A549 (cell line): ENCODE results near the gene RTL9. TPM values are rescaled to one million over a fixed set of nuclear protein-coding genes. Genes with fewer than 3 reads are reported as not detected.
A peak's percentile ranks its signal among the peaks of the same experiment; 100 is the strongest.
"Not testable (repeated sequence)": the region's sequence is repeated elsewhere in the genome, so short reads cannot be mapped to it uniquely, and the experiment has no call there.

ENCODE experiments used
- ATAC-seq, 2 experiments: fragments of 200-7000 bp in 1 of 2; fragments of >200 bp in 1 of 2; cut with Nextera tagmentation in 1 of 2; cut with Tn5 transposase in 1 of 2; 3 replicates each; pipeline versions ENCODE4 v1.8.0 to v1.9.1; 2018 to 2020; ENCODE audit warnings: mild to moderate bottlenecking in 1 of 2, moderate library complexity in 1 of 2
- CTCF ChIA-PET: fragments of 300-600 bp; sonication (Branson Sonifier 250); formaldehyde crosslinking; extraction: SDS; loops from one replicate; lab custom pipeline; 2021; ENCODE audit warnings: antibody characterized with exemption, inconsistent platforms; lab: Yijun Ruan, JAX
- POLR2A ChIA-PET: fragments of 350-600 bp; formaldehyde crosslinking; extraction: SDS; loops from one replicate; lab custom pipeline; 2021; ENCODE audit warnings: antibody characterized with exemption, inconsistent platforms; lab: Yijun Ruan, JAX
- DNase-seq, 2 experiments: peaks; one replicate each; pipeline versions ENCODE4 v3.0.0 to v3.0.0-alpha.2; 2011 to 2016; ENCODE audit warnings: low read depth in 1 of 2, low spot score in 1 of 2
- FAIRE-seq: peaks from 2 replicates; lab custom pipeline; 2011; peaks lifted over from hg19 to GRCh38; lab: Jason Lieb, UNC
- H3K27ac ChIP-seq, 2 experiments: fragments of >200 bp; sonication (Bioruptor Twin); formaldehyde crosslinking; 3 replicates each; pipeline ENCODE4 v1.5.1; 2016 to 2017
- H3K4me1 ChIP-seq: fragments of >200 bp; sonication (Bioruptor Twin); formaldehyde crosslinking; 3 replicates; pipeline ENCODE4 v1.6.1; 2016
- H3K4me2 ChIP-seq: fragments of >200 bp; sonication (Bioruptor Twin); formaldehyde crosslinking; 3 replicates; pipeline ENCODE4 v1.6.1; 2016
- H3K4me3 ChIP-seq: fragments of >200 bp; sonication (Bioruptor Twin); formaldehyde crosslinking; 3 replicates; pipeline ENCODE4 v1.5.1; 2016
- H3K9me3 ChIP-seq: fragments of >200 bp; sonication (Bioruptor Twin); formaldehyde crosslinking; 3 replicates; pipeline ENCODE4 v1.6.1; 2016
- BHLHE40 ChIP-seq: IDR thresholded peaks from 2 replicates; pipeline ENCODE4 v1.6.1; 2012; ENCODE audit warnings: low read depth, low read length, inconsistent platforms
- CBX2 ChIP-seq: fragments of 200-600 bp; sonication (generic); IDR thresholded peaks from 2 replicates; pipeline ENCODE4 v1.6.1; 2016; ENCODE audit warnings: low read depth, mild to moderate bottlenecking, borderline replicate concordance
- EHF ChIP-seq: fragments of 250-450 bp; sonication (Bioruptor Pico); IDR thresholded peaks from 2 replicates; pipeline ENCODE4 v1.5.0; 2020; ENCODE audit warnings: mild to moderate bottlenecking
- EHMT2 ChIP-seq: fragments of 200-600 bp; sonication (generic); IDR thresholded peaks from 2 replicates; pipeline ENCODE4 v1.6.1; 2016; ENCODE audit warnings: antibody characterized with exemption, low read depth, mild to moderate bottlenecking, moderate library complexity
- GATA3 ChIP-seq: IDR thresholded peaks from 2 replicates; pipeline ENCODE4 v1.6.1; 2012; ENCODE audit warnings: borderline replicate concordance
- HDAC2 ChIP-seq: fragments of 200-600 bp; sonication (generic); IDR thresholded peaks from 2 replicates; pipeline ENCODE4 v1.6.1; 2016
- HOXA7 ChIP-seq: fragments of 250-450 bp; sonication (Bioruptor Pico); IDR thresholded peaks from 2 replicates; pipeline ENCODE4 v1.5.0; 2020; ENCODE audit warnings: mild to moderate bottlenecking, moderate library complexity
- JUN ChIP-seq, 2 experiments: fragments of >200 bp; sonication (Bioruptor Twin); formaldehyde crosslinking; IDR thresholded peaks; 2 replicates in 1 of 2; 3 replicates in 1 of 2; pipeline ENCODE4 v1.6.1; 2016 to 2017
- JUNB ChIP-seq: fragments of >200 bp; sonication (Bioruptor Twin); formaldehyde crosslinking; IDR thresholded peaks from 2 replicates; pipeline ENCODE4 v1.6.1; 2016
- MYC ChIP-seq: IDR thresholded peaks from 2 replicates; pipeline ENCODE4 v1.6.1; 2012; ENCODE audit warnings: mild to moderate bottlenecking, inconsistent platforms, low read length, improper control_type of control experiment, borderline replicate concordance
- NR3C1 ChIP-seq: fragments of >200 bp; sonication (Bioruptor Twin); formaldehyde crosslinking; IDR thresholded peaks from 3 replicates; pipeline ENCODE4 v1.6.1; 2017
- POLR2AphosphoS2 ChIP-seq: conservative IDR thresholded peaks from 2 replicates; pipeline ENCODE4 v1.6.1; 2012; ENCODE audit warnings: low read length, improper control_type of control experiment, inconsistent platforms
- RCOR1 ChIP-seq: fragments of 150-350 bp; IDR thresholded peaks from 2 replicates; pipeline ENCODE4 v1.6.1; 2014; ENCODE audit warnings: antibody characterized with exemption, low read length, low read depth
- TP53 ChIP-seq: fragments of 250-450 bp; sonication (Bioruptor Pico); IDR thresholded peaks from 2 replicates; pipeline ENCODE4 v1.5.0; 2021; ENCODE audit warnings: mild to moderate bottlenecking, moderate library complexity
- ZNF302 ChIP-seq: fragments of 250-450 bp; sonication (Bioruptor Pico); IDR thresholded peaks from 2 replicates; pipeline ENCODE4 v1.9.0; 2021; ENCODE audit warnings: inconsistent platforms, mild to moderate bottlenecking, moderate library complexity
- WGBS: methylation state at CpG from one replicate; pipeline ENCODE4 v1.1.6; 2017; ENCODE audit errors: missing lambda C conversion rate; 5-methylcytosine and 5-hydroxymethylcytosine counted together
- polyA plus RNA-seq, 4 experiments: library from polyadenylated mRNA; depleted of rRNA in 3 of 4; stranded (reverse); fragments of >200 nt; fragmentation: RNase III in 1 of 4; extraction: RNeasy Plus Mini Kit Qiagen cat#74134 plus additional on column Dnase treatment in 1 of 4; gene quantifications; 2 replicates in 3 of 4; 3 replicates in 1 of 4; pipeline ENCODE4 v1.2.3, GENCODE V29; 2011 to 2017
- TF ChIP-seq, protein P1 (sequence below): IDR thresholded peaks from 2 replicates; pipeline ENCODE4 v1.6.1; 2012
- TF ChIP-seq, protein P2 (sequence below): fragments of 250-450 bp; sonication (Bioruptor Pico); IDR thresholded peaks from 2 replicates; pipeline ENCODE4 v1.5.0; 2021; ENCODE audit warnings: mild to moderate bottlenecking, moderate library complexity, borderline replicate concordance
- TF ChIP-seq, protein P3 (sequence below): fragments of 200-600 bp; sonication (generic); IDR thresholded peaks from 2 replicates; pipeline ENCODE4 v1.6.1; 2016; ENCODE audit warnings: antibody characterized with exemption, mild to moderate bottlenecking, moderate library complexity

Gene RTL9
- polyA plus RNA-seq, 2 of the 4 experiments (the other 2 are of a cell fraction): 0.04 to 0.06 TPM

- Histone ChIP-seq H3K9me3 (no peaks in the 10 kb centered on the region), H3K27ac (peak overlapping the region; percentile 71 to 75; a peak in 5 of 6 replicates), H3K4me3 (no peak overlapping the region), H3K4me2 (peak overlapping the region; percentile 69), H3K4me1 (peaks cover 25% of the 10 kb centered on the region)
- DNase-seq (no peak), FAIRE-seq (no peak), ATAC-seq (no peak)
- no peak for TF ChIP-seq GATA3
- no peak for TF ChIP-seq CBX2
- TF ChIP-seq JUN (IDR thresholded peaks at IDR 0.05): no peak
- no peak for TF ChIP-seq EHMT2
- no peak for TF ChIP-seq RCOR1
- no peak for TF ChIP-seq EHF
- TF ChIP-seq BHLHE40: no peak
- TF ChIP-seq TP53 (CRISPR knock-in tag): no peak
- TF ChIP-seq, protein P1, sequence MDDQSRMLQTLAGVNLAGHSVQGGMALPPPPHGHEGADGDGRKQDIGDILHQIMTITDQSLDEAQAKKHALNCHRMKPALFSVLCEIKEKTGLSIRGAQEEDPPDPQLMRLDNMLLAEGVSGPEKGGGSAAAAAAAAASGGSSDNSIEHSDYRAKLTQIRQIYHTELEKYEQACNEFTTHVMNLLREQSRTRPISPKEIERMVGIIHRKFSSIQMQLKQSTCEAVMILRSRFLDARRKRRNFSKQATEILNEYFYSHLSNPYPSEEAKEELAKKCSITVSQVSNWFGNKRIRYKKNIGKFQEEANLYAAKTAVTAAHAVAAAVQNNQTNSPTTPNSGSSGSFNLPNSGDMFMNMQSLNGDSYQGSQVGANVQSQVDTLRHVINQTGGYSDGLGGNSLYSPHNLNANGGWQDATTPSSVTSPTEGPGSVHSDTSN: no peak
- TF ChIP-seq ZNF302 (CRISPR knock-in tag): no peak
- TF ChIP-seq, protein P2, sequence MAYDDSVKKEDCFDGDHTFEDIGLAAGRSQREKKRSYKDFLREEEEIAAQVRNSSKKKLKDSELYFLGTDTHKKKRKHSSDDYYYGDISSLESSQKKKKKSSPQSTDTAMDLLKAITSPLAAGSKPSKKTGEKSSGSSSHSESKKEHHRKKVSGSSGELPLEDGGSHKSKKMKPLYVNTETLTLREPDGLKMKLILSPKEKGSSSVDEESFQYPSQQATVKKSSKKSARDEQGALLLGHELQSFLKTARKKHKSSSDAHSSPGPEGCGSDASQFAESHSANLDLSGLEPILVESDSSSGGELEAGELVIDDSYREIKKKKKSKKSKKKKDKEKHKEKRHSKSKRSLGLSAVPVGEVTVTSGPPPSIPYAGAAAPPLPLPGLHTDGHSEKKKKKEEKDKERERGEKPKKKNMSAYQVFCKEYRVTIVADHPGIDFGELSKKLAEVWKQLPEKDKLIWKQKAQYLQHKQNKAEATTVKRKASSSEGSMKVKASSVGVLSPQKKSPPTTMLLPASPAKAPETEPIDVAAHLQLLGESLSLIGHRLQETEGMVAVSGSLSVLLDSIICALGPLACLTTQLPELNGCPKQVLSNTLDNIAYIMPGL (CRISPR knock-in tag): no peak
- no peak for TF ChIP-seq NR3C1
- no peak for TF ChIP-seq MYC
- TF ChIP-seq POLR2AphosphoS2: no peak
- no peak for TF ChIP-seq HOXA7 (CRISPR knock-in tag)
- TF ChIP-seq, all 56 proteins: peak for 0
- ChIA-PET POLR2A (interaction anchor here (1.5 kb wide), 1 partner anchor 85 kb away, joined by 6 read pairs; the partner anchor contains the start of gene AMMECR1), CTCF (interaction anchor here (0.6 to 27.0 kb wide), 8 partner anchors 9 to 683 kb away, joined by 3 to 848 read pairs (median 4); no protein-coding TSS in a partner anchor)
- WGBS: 88% methylated on average over 15 of the region's 15 CpGs
These were observed 45.0 kb downstream of the RTL9 start for GRCh38 chrX:110403441-110404238.

- ATAC-seq (no peak), DNase-seq (no peak), FAIRE-seq (no peak)
- CTCF ChIA-PET: interaction anchor here (0.8 to 27.0 kb wide), 3 partner anchors 8 to 258 kb away, joined by 3 to 848 read pairs (median 5); no protein-coding TSS in a partner anchor
- H3K4me3 ChIP-seq: no peak overlapping the region
- WGBS: 86% methylated on average over 6 of the region's 6 CpGs
- TF ChIP-seq HDAC2 (no peak), EHF (no peak), MYC (no peak), JUNB (no peak)
- TF ChIP-seq, protein P3, sequence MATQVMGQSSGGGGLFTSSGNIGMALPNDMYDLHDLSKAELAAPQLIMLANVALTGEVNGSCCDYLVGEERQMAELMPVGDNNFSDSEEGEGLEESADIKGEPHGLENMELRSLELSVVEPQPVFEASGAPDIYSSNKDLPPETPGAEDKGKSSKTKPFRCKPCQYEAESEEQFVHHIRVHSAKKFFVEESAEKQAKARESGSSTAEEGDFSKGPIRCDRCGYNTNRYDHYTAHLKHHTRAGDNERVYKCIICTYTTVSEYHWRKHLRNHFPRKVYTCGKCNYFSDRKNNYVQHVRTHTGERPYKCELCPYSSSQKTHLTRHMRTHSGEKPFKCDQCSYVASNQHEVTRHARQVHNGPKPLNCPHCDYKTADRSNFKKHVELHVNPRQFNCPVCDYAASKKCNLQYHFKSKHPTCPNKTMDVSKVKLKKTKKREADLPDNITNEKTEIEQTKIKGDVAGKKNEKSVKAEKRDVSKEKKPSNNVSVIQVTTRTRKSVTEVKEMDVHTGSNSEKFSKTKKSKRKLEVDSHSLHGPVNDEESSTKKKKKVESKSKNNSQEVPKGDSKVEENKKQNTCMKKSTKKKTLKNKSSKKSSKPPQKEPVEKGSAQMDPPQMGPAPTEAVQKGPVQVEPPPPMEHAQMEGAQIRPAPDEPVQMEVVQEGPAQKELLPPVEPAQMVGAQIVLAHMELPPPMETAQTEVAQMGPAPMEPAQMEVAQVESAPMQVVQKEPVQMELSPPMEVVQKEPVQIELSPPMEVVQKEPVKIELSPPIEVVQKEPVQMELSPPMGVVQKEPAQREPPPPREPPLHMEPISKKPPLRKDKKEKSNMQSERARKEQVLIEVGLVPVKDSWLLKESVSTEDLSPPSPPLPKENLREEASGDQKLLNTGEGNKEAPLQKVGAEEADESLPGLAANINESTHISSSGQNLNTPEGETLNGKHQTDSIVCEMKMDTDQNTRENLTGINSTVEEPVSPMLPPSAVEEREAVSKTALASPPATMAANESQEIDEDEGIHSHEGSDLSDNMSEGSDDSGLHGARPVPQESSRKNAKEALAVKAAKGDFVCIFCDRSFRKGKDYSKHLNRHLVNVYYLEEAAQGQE: no peak
- H3K9me3 ChIP-seq: no peaks in the 10 kb centered on the region
- H3K27ac ChIP-seq: peak overlapping the region; percentile 4 to 19; a peak in 1 of 6 replicates
- POLR2A ChIA-PET: no interaction called here
- no peak overlapping the region for H3K4me2 ChIP-seq
- peaks cover 25% of the 10 kb centered on the region for H3K4me1 ChIP-seq
These were observed 45.7 kb downstream of the RTL9 start for GRCh38 chrX:110404376-110404775.

DNA sequence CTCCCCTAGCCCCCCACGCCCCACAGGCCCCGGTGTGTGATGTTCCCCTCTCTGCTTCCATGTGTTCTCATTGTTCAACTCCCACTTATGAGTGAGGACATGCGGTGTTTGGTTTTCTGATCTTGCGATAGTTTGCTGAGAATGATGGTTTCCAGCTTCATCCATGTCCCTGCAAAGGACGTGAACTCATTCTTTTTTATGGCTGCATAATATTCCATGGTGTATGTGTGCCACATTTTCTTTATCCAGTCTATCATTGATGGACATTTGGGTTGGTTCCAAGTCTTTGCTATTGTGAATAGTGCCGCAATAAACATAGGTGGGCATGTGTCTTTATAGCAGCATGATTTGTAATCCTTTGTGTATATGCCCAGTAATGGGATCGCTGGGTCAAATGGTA lies 47.6 kb downstream of the RTL9 start:
- CTCF ChIA-PET: interaction anchor here (1.0 to 27.0 kb wide), 5 partner anchors 8 to 238 kb away, joined by 3 to 848 read pairs (median 3); no protein-coding TSS in a partner anchor
- not testable (repeated sequence) for H3K4me2 ChIP-seq
- peaks cover 35% of the 10 kb centered on the region for H3K4me1 ChIP-seq

More for the DNA sequence above, 47.6 kb downstream of the RTL9 start:
- ATAC-seq, FAIRE-seq, H3K4me3 ChIP-seq, H3K27ac ChIP-seq, DNase-seq, POLR2A ChIA-PET, H3K9me3 ChIP-seq: not testable (repeated sequence)
- WGBS: 92% methylated on average over 5 of the region's 7 CpGs
